Measurements from ENCODE around the gene FOCAD. TPM values are rescaled to one million over a fixed set of nuclear protein-coding genes. Genes with fewer than 3 reads are reported as not detected.

Gene FOCAD
- total RNA-seq, 2 experiments from 2014 or later: 13.8 to 18.5 TPM

DNA sequence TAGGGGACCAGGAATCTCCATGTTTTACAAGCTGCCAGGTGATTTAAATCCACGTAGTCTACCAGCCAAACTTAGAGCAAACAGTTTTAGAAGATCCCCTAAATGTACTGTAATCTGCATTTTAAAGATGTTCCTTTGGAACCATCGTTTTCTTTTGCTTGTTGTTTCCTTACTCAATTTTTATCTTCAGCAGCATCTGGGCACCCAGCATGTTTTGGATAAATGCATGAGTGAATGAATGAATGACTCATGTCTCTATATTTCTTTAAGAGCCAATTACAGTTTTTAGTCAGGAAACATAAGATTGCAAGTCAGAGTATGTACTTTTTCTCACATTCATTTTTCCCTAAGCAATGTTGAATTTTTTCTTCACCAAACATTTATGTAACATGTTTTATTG is 224.4 kb downstream of the FOCAD start:
- no TSS peak for BruUV-seq (replicated peaks)
- Histone ChIP-seq H3K9me2 (ENCODE audit: insufficient read depth, low read length) (no peaks in the 10 kb centered on the region), H3K9me3 (ENCODE audit: low read length) (no peaks in the 10 kb centered on the region), H2AFZ (ENCODE audit: low read length) (no peak overlapping the region), H3K36me3 (ENCODE audit: insufficient read depth, low read length) (no peaks in the 10 kb centered on the region), H3K4me2 (ENCODE audit: low read length) (no peak overlapping the region), H4K20me1 (ENCODE audit: insufficient read depth, low read length) (no peaks in the 10 kb centered on the region), H3K4me1 (ENCODE audit: insufficient read depth, low read length, poor library complexity, severe bottlenecking) (no peaks in the 10 kb centered on the region), H3K27ac (ENCODE audit: low read depth, low read length, poor library complexity, severe bottlenecking) (no peak overlapping the region), H3K79me2 (ENCODE audit: insufficient read depth, low read depth, low read length) (no peaks in the 10 kb centered on the region), H3K4me3 (ENCODE audit: low read depth, low read length, poor library complexity, severe bottlenecking) (no peak overlapping the region)
- CTCF ChIA-PET (ENCODE audit: unreplicated experiment): no interaction called here
- no peak for TF ChIP-seq EZH2phosphoT487 (IDR thresholded peaks at IDR 0.05; ENCODE audit: borderline replicate concordance, low read depth, low read length)
- TF ChIP-seq, protein P1, sequence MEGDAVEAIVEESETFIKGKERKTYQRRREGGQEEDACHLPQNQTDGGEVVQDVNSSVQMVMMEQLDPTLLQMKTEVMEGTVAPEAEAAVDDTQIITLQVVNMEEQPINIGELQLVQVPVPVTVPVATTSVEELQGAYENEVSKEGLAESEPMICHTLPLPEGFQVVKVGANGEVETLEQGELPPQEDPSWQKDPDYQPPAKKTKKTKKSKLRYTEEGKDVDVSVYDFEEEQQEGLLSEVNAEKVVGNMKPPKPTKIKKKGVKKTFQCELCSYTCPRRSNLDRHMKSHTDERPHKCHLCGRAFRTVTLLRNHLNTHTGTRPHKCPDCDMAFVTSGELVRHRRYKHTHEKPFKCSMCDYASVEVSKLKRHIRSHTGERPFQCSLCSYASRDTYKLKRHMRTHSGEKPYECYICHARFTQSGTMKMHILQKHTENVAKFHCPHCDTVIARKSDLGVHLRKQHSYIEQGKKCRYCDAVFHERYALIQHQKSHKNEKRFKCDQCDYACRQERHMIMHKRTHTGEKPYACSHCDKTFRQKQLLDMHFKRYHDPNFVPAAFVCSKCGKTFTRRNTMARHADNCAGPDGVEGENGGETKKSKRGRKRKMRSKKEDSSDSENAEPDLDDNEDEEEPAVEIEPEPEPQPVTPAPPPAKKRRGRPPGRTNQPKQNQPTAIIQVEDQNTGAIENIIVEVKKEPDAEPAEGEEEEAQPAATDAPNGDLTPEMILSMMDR (conservative IDR thresholded peaks at IDR 0.05; ENCODE audit: low read length): no peak
- no peak for DNase-seq (ENCODE audit: low spot score)
- intact Hi-C loops (cut with micrococcal nuclease; ENCODE audit: unreplicated experiment): no loop called here
- POLR2A ChIA-PET: interaction anchor here (0.7 to 1.1 kb wide), 4 partner anchors 10 to 84 kb away, joined by 3 to 4 read pairs (median 4); no protein-coding TSS in a partner anchor

DNA sequence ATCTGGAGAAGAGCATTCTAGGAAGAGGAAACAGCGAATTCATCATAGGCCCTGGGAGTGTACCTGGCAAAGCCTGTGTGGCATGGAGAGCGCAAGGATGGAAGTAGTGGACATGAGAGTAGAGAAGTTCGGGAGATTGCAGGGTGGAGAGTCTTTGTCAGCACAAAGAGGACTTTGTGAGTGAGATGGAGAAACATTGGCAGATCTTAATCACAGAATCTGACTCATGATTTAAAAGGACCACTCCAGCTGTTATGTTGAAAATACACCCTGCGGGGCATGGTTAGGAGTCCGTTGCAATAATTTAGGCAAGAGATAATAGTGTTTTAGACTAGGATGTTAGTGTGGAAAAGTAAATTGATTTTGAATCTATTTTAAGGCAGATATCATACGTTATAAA is 230.5 kb downstream of the FOCAD start:
- CTCF ChIA-PET (ENCODE audit: unreplicated experiment): no interaction called here
- Histone ChIP-seq H3K4me2 (ENCODE audit: low read length) (no peak overlapping the region), H3K9me2 (ENCODE audit: insufficient read depth, low read length) (no peaks in the 10 kb centered on the region), H3K4me3 (ENCODE audit: low read depth, low read length, poor library complexity, severe bottlenecking) (no peak overlapping the region), H3K36me3 (ENCODE audit: insufficient read depth, low read length) (no peaks in the 10 kb centered on the region), H2AFZ (ENCODE audit: low read length) (no peak overlapping the region), H4K20me1 (ENCODE audit: insufficient read depth, low read length) (no peaks in the 10 kb centered on the region), H3K79me2 (ENCODE audit: insufficient read depth, low read depth, low read length) (no peaks in the 10 kb centered on the region), H3K4me1 (ENCODE audit: insufficient read depth, low read length, poor library complexity, severe bottlenecking) (no peaks in the 10 kb centered on the region), H3K27ac (ENCODE audit: low read depth, low read length, poor library complexity, severe bottlenecking) (no peak overlapping the region), H3K9me3 (ENCODE audit: low read length) (no peaks in the 10 kb centered on the region)
- intact Hi-C loops (cut with micrococcal nuclease; ENCODE audit: unreplicated experiment): no loop called here
- POLR2A ChIA-PET: no interaction called here
- no TSS peak for BruUV-seq (replicated peaks)
- no peak for DNase-seq (ENCODE audit: low spot score)
- TF ChIP-seq, protein P1 (conservative IDR thresholded peaks at IDR 0.05; ENCODE audit: low read length): no peak
- TF ChIP-seq EZH2phosphoT487 (IDR thresholded peaks at IDR 0.05; ENCODE audit: borderline replicate concordance, low read depth, low read length): no peak

DNA sequence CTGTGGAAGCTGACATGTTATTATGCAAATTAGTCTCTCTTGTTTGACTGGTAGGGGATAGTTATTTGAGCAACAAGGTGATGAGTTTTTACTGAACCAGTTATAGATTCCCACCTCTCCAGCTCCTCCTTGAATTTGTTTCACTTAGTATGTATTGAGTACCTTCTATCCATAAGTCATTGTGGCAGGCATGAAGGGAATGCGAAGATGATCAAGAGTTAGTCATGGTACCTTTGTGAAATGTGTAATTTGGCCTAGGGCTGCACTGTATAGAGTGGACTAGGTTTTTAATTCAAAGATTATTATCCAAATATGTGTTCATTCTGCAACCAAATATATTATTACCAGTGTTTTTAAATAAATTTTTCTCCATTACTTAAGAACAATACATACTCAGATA is 237.3 kb downstream of the FOCAD start:
- no peaks in the 10 kb centered on the region for H3K36me3 ChIP-seq (ENCODE audit: insufficient read depth, low read length)
- no peaks in the 10 kb centered on the region for H3K79me2 ChIP-seq (ENCODE audit: insufficient read depth, low read depth, low read length)
- no peaks in the 10 kb centered on the region for H3K4me1 ChIP-seq (ENCODE audit: insufficient read depth, low read length, poor library complexity, severe bottlenecking)
- H3K27ac ChIP-seq (ENCODE audit: low read depth, low read length, poor library complexity, severe bottlenecking): no peak overlapping the region
- intact Hi-C loops (cut with micrococcal nuclease; ENCODE audit: unreplicated experiment): no loop called here
- H3K9me2 ChIP-seq (ENCODE audit: insufficient read depth, low read length): no peaks in the 10 kb centered on the region
- H4K20me1 ChIP-seq (ENCODE audit: insufficient read depth, low read length): no peaks in the 10 kb centered on the region
- CTCF ChIA-PET (ENCODE audit: unreplicated experiment): no interaction called here
- TF ChIP-seq EZH2phosphoT487 (IDR thresholded peaks at IDR 0.05; ENCODE audit: borderline replicate concordance, low read depth, low read length): no peak
- TF ChIP-seq, protein P1 (conservative IDR thresholded peaks at IDR 0.05; ENCODE audit: low read length): no peak
- DNase-seq (ENCODE audit: low spot score): no peak
- POLR2A ChIA-PET: no interaction called here
- H2AFZ ChIP-seq (ENCODE audit: low read length): no peak overlapping the region
- BruUV-seq (replicated peaks): no TSS peak
- no peak overlapping the region for H3K4me2 ChIP-seq (ENCODE audit: low read length)
- H3K9me3 ChIP-seq (ENCODE audit: low read length): no peaks in the 10 kb centered on the region
- no peak overlapping the region for H3K4me3 ChIP-seq (ENCODE audit: low read depth, low read length, poor library complexity, severe bottlenecking)
